ENCODE measurements around the gene KIF23.

KIF23 gene

DNA sequence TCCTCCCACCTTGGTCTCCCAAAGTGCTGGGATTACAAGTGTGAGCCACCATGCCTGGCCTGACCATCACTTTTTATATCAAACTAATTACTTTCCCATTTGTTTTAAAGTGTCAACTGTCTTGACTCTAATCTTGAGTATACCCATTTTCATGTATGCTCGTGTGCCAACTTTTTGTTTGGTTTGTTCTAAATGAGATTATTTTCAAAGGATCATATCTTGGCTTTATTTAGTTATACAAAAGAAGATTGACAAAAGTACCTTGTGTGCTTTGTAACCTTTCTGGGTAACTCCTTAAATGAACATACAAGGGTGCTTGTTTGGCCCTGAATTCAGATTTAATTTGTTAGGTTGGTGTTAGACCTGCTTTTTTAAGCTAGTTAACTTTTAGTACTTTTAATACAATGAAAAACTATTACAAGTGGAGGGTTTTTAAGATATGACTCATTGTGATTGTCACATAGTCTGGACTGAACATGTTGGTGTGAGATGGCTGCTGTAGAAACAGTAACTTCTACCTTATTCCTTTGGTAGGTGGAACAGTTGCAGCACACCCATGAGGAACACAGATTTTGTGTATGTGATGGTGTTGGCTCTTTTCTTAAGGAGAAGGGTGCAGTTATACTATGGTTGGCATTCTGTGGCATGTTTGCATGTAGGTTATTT is 10.7 kb downstream of the KIF23 start:
- DNase-seq (ENCODE audit: extremely low read depth, insufficient read length) = no peak
- Histone ChIP-seq H3K36me3 (ENCODE audit: control insufficient read depth, insufficient read depth, low read length) (peaks cover 14% of the 10 kb centered on the region), H3K4me3 (replicated peaks; ENCODE audit: low read depth, low read length) (no peak overlapping the region), H3K27me3 (replicated peaks; ENCODE audit: control insufficient read depth, insufficient read depth, low read length) (no peaks in the 10 kb centered on the region)
- TF ChIP-seq, protein P1, sequence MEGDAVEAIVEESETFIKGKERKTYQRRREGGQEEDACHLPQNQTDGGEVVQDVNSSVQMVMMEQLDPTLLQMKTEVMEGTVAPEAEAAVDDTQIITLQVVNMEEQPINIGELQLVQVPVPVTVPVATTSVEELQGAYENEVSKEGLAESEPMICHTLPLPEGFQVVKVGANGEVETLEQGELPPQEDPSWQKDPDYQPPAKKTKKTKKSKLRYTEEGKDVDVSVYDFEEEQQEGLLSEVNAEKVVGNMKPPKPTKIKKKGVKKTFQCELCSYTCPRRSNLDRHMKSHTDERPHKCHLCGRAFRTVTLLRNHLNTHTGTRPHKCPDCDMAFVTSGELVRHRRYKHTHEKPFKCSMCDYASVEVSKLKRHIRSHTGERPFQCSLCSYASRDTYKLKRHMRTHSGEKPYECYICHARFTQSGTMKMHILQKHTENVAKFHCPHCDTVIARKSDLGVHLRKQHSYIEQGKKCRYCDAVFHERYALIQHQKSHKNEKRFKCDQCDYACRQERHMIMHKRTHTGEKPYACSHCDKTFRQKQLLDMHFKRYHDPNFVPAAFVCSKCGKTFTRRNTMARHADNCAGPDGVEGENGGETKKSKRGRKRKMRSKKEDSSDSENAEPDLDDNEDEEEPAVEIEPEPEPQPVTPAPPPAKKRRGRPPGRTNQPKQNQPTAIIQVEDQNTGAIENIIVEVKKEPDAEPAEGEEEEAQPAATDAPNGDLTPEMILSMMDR (IDR thresholded peaks at IDR 0.05; ENCODE audit: insufficient read depth, low read length, poor library complexity, severe bottlenecking) = no peak

DNA sequence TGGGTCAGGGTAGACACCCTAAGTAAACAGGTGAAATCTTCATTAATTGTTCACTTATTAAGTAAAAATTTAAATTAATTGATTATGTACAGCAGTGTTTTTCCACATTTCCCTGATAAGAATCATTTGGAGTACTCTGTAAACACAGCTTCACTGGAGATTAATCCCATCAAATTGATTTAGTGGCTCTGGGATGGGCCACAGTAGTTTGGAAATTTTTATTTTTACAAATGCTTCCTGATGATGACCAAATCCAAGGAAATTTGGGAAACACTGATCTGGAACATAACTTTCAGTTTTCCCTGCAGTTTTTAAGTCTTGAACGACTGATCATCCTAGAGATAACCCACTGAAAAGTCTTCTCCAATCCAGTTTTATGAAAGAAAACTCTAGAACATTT is 19.7 kb downstream of the KIF23 start:
- Histone ChIP-seq H3K27me3 (replicated peaks; ENCODE audit: control insufficient read depth, insufficient read depth, low read length) (no peaks in the 10 kb centered on the region), H3K36me3 (ENCODE audit: control insufficient read depth, insufficient read depth, low read length) (peaks cover 6% of the 10 kb centered on the region), H3K4me3 (replicated peaks; ENCODE audit: low read depth, low read length) (no peak overlapping the region)
- TF ChIP-seq, protein P1 (IDR thresholded peaks at IDR 0.05; ENCODE audit: insufficient read depth, low read length, poor library complexity, severe bottlenecking) = no peak
- no peak for DNase-seq (ENCODE audit: extremely low read depth, insufficient read length)

DNA sequence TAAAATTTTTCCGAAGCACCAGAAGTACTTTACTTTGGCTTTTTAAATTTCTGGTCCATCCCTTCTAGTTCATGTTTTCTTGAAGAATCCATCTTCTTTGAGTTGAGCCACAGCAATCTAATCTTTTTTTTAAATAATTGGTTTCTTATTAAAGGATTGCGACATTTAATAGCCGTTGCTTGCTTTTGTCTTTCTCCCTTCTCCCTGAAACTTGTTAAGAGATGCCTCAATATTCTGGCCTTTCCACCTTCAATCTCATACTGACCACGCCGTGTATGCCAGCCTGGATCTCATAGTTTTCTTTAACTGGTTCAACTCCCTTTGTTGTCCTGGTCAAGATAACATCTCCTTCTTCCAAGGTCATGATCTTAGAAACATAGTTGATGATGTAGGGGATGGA is 20.1 kb downstream of the KIF23 start:
- Histone ChIP-seq H3K4me3 (replicated peaks; ENCODE audit: low read depth, low read length) (no peak overlapping the region), H3K36me3 (ENCODE audit: control insufficient read depth, insufficient read depth, low read length) (peaks cover 6% of the 10 kb centered on the region), H3K27me3 (replicated peaks; ENCODE audit: control insufficient read depth, insufficient read depth, low read length) (no peaks in the 10 kb centered on the region)
- no peak for DNase-seq (ENCODE audit: extremely low read depth, insufficient read length)
- TF ChIP-seq, protein P1 (IDR thresholded peaks at IDR 0.05; ENCODE audit: insufficient read depth, low read length, poor library complexity, severe bottlenecking) = no peak

DNA sequence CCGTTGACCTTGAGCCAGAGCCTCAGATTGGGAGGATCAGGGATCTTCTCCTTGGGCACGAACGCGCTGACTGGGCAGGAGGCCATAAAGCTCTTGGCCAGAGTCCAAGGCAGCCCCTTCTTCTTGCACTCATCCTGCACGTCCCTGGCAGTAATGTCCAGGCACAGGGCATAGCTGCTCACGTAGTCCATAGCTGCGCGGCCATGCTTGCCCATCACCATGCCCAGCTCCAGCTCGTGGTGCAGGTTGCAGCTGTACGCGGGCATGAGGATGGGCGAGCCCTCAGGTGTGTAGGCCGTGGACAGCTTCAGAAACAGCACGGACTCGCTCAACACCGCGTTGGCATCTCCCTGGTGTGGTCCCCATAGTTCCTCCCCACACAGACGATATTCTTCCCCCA is 20.5 kb downstream of the KIF23 start:
- TF ChIP-seq, protein P1 (IDR thresholded peaks at IDR 0.05; ENCODE audit: insufficient read depth, low read length, poor library complexity, severe bottlenecking) = no peak
- DNase-seq (ENCODE audit: extremely low read depth, insufficient read length) = no peak
- Histone ChIP-seq H3K4me3 (replicated peaks; ENCODE audit: low read depth, low read length) (no peak overlapping the region), H3K27me3 (replicated peaks; ENCODE audit: control insufficient read depth, insufficient read depth, low read length) (no peaks in the 10 kb centered on the region), H3K36me3 (ENCODE audit: control insufficient read depth, insufficient read depth, low read length) (peaks cover 5% of the 10 kb centered on the region)

DNA sequence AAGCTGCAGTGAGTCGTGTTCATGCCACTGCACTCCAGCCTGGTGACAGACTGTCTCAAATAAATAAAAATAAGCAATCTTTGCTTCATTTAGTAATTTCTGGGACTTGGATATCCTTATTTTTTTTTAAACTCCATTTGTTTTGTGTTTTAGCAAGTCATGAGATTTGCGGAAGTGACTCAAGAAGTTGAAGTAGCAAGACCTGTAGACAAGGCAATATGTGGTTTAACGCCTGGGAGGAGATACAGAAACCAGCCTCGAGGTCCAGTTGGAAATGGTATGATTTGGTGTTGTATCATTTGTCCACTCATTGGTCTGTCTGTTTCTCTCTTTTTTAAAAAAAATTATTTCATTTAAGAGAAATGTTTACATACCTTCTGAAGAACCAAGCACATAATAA is 21.8 kb downstream of the KIF23 start:
- TF ChIP-seq, protein P1 (IDR thresholded peaks at IDR 0.05; ENCODE audit: insufficient read depth, low read length, poor library complexity, severe bottlenecking) = no peak
- peaks cover 5% of the 10 kb centered on the region for H3K36me3 ChIP-seq (ENCODE audit: control insufficient read depth, insufficient read depth, low read length)
- H3K4me3 ChIP-seq (replicated peaks; ENCODE audit: low read depth, low read length) = no peak overlapping the region
- H3K27me3 ChIP-seq (replicated peaks; ENCODE audit: control insufficient read depth, insufficient read depth, low read length) = no peaks in the 10 kb centered on the region
- no peak for DNase-seq (ENCODE audit: extremely low read depth, insufficient read length)

DNA sequence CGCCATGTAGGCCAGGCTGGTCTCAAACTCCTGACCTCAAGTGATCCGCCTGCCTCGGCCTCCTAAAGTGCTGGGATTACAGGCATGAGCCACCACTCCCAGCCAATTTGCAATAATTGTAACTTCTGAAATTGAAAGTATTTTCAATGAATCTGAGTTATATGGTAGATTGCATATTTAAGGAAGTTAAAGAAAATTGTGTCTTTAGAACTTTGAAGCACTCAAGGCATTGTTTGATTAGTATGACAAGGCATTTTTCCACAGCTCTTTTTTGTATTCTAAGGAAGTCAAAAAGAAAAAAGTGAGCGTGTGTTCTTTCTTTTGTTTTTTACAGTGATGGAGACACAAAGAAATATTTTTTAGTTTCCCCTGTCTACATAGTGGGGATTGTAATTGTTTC is 22.8 kb downstream of the KIF23 start:
- H3K4me3 ChIP-seq (replicated peaks; ENCODE audit: low read depth, low read length) = no peak overlapping the region
- TF ChIP-seq, protein P1 (IDR thresholded peaks at IDR 0.05; ENCODE audit: insufficient read depth, low read length, poor library complexity, severe bottlenecking) = no peak
- DNase-seq (ENCODE audit: extremely low read depth, insufficient read length) = no peak
- peaks cover 5% of the 10 kb centered on the region for H3K36me3 ChIP-seq (ENCODE audit: control insufficient read depth, insufficient read depth, low read length)
- no peaks in the 10 kb centered on the region for H3K27me3 ChIP-seq (replicated peaks; ENCODE audit: control insufficient read depth, insufficient read depth, low read length)
